NCI-H1092 treated with DMSO at 0.1 percent for 48 hours (cell line): Measurements from ENCODE around the gene GCNT2.
A peak's percentile ranks its signal among the peaks of the same experiment; 100 is the strongest.
"Not testable (repeated sequence)": the region's sequence is repeated elsewhere in the genome, so short reads cannot be mapped to it uniquely, and the experiment has no call there.

Experiments
- DNase-seq: peaks from one replicate; lab custom pipeline; 2025; lab: John Stamatoyannopoulos, UW

Gene GCNT2

GRCh38 chr6:10521104-10521808 lies at the start of gene GCNT2:
Gene GCNT2, plus strand, starts transcription at chr6:10521351. Its CDS starts 7,561 bp downstream, at chr6:10528912.
- no peak for DNase-seq

GRCh38 chr6:10472634-10473033 lies 48.5 kb upstream of the GCNT2 start:
- DNase-seq = no peak

GRCh38 chr6:10478187-10479040 lies 42.7 kb upstream of the GCNT2 start:
- no peak for DNase-seq

- no peak for DNase-seq
These were observed 41.0 kb upstream of the GCNT2 start for GRCh38 chr6:10479939-10480700.

DNA sequence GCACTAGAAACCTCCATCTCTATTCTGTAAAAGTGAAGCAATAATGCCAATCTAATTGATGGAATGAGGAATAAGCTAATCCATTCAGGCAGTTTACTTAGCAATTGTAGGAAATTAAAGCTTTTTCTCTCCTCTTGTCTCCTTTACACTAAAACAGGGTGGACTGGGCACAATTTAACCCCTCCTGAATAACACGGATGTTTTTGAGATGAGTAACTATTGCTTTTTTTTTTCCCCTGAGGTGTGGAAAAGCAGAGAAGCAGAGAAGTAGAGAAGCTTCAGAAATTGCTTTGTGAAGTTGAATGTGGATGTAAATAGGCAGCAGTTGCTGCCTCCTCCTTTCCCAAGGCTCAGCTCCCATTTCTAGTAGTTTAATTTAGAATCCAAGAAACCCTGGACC lies 40.0 kb upstream of the GCNT2 start:
- DNase-seq = no peak

DNA sequence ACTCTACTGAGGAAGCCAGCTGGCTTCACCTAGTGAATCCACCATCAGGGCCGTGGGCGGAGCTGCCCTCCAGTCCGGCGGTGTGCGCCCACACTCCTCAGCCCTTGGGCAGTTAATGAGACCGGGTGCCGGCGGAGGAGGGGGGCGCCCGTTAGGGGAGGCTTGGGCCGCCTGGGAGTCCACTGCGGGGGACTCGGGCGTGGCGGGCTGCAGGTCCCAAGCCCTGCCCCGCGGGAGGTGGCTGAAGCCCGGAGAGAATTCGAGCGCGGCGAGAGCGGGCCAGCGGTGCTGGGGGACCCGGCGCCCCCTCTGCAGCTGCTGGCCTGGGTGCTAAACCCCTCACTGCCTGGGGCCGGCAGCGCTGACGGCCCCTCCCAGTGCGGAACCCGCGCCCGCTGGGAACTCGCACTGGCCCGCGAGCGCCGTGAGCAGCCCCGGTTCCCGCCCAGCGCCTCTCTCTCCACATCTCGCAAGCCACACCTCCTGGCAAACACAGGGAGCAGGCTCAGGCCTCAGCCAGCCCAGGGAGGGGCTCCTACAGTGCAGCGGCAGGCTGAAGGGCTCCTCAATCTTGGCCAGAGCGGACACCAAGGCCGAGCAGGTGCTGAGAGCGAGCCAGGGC lies 38.4 kb upstream of the GCNT2 start:
- no peak for DNase-seq

DNA sequence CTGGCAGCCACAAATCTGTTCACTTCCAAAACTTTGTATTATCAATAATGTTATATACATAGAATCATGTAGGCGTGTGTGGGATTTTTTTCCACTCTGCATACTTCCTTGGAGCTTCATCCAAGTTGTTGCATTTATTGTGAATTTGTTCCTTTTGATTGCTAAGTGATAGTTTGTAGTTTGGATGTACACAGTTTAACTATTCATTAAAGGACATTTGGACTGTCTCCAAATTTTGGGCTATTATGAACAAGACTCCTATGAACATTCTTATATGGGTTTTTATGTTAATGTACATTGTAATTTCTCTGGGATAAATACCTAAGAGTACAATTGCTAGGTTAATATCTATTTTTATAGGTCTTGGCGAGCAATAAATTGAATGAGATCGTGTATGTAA lies 36.2 kb upstream of the GCNT2 start:
- DNase-seq = no peak

DNA sequence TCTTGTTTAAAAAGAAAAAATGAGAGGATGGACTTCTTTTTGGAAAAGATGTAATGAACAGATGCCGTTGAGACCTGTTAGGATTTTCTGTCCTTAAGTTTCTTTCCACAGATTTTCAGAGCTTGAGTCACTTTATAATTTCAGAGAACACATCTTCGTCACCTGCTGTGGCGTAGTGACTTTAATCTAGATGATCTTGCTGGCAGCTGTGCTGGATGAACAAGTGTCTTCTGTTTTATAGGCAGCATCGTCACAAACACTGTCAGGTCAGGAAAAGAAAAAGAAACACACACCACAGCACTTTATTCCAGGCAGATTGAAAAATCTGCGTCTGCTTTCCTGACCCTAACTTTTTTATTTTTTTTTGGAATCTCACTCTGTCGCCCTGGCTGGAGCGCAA lies 35.7 kb upstream of the GCNT2 start:
- DNase-seq = no peak

DNA sequence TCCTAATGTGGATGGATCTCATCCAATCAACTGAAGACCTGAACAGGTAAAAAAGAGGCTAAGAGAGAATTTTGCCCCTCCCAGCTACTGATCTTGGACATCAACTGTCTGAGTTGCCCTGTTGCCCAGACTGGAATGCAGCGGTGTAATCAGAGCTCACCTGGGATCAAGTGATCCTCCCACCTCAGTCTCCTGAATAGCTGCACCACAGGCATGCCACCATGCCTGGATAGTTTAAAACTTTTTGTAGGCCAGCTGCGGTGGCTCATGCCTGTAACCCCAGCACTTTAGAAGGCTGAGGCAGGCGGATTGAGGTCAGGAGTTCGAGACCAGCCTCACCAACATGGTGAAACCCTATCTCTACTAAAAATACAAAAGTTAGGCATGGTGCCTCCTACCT lies 34.9 kb upstream of the GCNT2 start:
- DNase-seq = no peak

DNA sequence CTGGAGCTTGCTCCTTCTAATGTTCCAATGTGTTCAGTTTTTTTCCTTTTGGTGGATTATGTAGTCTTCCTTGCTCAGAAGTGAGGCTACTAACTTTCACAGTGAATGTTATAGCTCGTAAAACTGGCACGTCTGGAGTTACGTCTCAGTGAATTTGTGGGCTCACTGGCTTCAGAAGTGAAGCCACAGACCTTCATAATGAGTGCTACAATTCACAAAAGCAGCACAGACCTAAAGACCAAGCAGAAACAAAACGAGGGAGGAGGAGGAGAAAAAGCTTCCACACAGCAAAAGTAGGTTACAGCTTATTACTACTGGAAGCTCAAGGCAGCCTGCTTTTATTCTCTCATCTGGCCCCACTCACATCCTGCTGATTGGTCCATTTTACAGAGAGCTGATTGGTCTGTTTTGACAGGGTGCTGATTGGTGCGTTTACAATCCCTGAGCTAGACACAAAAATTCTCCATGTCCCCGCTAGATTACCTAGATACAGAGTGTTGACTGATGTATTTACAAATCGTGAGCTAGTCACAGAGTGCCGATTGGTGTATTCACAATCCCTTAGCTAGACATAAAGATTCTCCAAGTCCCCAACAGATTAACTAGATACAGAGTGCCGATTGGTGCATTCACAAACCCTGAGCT lies 34.1 kb upstream of the GCNT2 start:
- not testable (repeated sequence) for DNase-seq

DNA sequence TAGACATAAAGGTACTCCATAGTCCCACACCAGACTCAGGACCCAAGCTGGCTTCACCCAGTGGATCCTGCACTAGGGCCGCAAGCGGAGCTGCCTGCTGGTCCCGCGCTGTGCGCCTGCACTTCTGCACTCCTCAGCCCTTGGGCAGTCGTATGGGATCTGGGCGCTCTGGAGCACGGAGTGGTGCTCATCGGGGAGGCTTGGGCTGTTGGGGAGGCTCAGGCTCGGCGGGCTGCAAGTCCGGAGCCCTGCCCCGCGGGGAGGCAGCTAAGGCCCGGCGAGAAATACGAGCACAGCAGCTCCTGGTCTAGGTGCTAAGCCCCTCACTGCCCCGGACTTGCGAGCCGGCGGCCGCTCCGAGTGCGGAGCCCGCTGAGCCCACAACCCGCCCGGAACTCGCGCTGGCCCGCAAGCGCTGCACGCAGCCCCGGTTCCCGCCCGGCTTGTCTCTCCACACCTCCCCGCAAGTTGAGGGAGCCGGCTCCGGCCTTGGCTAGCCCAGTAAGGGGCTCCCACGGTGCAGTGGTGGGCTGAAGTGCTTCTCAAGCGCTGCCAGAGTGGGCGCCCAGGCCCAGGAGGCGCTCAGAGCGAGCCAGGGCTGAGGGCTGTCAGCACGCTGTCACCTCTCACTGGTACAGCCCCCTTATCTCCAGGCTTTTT lies 33.4 kb upstream of the GCNT2 start:
- DNase-seq = no peak

GRCh38 chr6:10491463-10491862 lies 29.7 kb upstream of the GCNT2 start:
- no peak for DNase-seq

GRCh38 chr6:10491905-10492304 lies 29.2 kb upstream of the GCNT2 start:
- not testable (repeated sequence) for DNase-seq

DNA sequence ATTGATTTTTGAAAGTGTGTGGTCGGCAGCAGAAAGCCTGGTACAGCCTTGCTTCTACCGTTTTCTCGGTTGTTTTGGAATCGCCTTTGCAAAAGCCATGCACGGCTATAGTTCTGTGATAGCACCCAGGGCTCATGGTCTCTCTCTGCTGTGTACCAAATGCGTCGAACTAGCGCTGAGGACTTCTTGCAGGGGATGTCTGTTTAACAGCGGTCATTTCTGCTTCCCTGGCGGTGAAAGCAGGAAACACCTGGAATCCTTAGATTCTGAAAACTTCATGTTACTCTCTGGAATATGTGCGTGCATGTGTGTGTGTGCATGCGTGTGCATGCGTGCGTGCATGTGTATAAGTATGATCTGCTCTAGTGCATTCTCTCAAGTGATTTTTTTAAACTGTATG lies 26.1 kb upstream of the GCNT2 start:
- DNase-seq = no peak

GRCh38 chr6:10505529-10505928 lies 15.6 kb upstream of the GCNT2 start:
- peak; percentile 18 for DNase-seq

DNA sequence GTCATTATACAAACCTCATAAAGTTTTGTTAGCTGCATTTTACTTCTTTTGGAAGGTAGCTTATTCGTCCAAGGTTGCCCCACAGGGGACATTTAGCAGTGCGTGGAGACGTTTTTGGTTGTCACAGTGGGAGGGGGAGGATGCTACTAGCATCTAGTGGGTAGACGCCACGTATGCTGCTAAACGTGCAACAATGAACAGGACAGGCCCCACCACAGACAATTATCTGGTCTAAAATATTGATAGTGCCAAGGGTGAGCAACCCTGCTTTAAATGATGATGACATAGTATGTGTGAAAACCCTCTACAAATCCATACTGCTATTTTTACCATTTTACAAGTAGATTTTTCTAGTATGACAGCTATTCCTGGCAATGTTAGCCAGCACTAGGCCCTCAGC lies 13.9 kb upstream of the GCNT2 start:
- no peak for DNase-seq

DNA sequence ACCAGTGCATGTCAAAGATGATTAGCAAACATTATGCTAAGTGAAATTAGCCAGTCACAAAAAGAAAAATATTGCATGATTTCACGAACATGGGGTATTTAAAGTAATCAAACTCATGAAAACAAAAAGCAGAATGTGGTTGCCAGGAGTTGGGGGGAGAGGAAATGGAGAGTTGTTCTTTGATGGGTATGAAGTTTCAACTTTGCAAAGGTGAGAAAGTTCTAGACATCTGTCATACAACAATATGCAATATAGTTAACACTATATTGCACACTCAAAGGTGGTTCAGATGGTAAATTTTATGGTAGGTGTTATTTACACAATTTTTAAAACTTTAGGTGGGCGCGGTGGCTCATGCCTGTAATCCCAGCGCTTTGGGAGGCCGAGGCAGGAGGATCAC lies 13.4 kb upstream of the GCNT2 start:
- DNase-seq = no peak

- DNase-seq = peak; percentile 17
These were observed 10.4 kb upstream of the GCNT2 start for GRCh38 chr6:10510592-10511367.

GRCh38 chr6:10511477-10511876 lies 9.7 kb upstream of the GCNT2 start:
- no peak for DNase-seq

DNA sequence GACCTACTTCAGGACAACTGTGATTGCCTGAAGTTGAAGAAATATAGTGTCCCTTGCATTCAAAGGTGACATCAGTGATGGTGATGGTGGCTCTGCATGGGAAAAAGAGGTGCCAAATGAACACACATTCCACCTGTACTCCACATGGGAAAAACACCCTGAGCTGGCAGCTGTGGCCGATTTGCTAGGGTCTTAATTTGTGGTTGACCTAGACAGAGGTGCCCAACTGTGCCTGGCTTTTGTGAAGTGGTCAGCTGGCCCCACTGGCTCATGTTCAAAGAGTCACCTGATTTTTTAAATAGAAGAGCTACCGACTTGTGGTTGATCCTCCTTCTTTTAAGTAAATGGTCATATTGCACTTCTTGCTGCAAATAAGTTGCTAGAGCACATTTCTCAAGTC lies 7.6 kb upstream of the GCNT2 start:
- no peak for DNase-seq
